ENCODE results near the gene RNF168.

RNF168 gene

GRCh38 chr3:196502775-196503195, 783 bp downstream of the RNF168 start:
- DNase-seq (ENCODE audit: insufficient read length, low spot score): no peak
- TF ChIP-seq CTCF (IDR thresholded peaks at IDR 0.05; ENCODE audit: insufficient read depth, missing control alignments): no peak
- no peak for FAIRE-seq

DNA sequence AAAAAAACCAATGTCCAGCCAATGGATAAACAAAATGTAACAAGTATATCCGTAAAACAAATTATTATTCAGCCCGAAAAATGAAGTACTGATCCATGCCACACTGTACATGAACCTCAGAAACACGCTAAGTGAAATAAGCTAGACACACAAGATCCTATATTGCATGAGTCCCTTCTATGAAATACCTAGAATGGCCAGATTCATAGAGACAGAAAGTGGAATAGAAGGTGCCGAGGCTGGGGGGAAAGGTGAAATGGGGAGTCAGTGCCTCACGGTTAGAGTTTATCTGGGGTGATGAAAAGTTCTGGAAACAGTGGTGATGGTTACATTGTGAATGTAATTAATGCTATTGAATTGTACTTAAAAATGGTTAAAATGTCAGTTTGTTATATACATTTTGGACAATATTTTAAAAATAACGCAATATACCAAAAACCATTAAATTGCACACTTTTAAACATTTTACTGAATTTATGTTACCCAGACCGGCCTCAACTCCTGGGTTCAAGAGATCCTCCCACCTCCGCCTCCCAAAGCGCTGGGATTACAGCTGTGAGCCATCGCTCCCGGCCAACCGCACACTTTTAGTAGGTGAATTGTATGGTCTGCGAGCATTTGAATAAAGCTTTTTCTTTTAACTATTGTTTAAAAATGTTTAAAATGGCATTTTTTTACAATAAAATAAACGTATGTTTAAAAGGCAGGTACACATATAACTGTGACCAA, 2.1 kb downstream of the RNF168 start:
- DNase-seq (ENCODE audit: insufficient read length, low spot score): no peak
- FAIRE-seq: no peak
- no peak for TF ChIP-seq CTCF (IDR thresholded peaks at IDR 0.05; ENCODE audit: insufficient read depth, missing control alignments)

DNA sequence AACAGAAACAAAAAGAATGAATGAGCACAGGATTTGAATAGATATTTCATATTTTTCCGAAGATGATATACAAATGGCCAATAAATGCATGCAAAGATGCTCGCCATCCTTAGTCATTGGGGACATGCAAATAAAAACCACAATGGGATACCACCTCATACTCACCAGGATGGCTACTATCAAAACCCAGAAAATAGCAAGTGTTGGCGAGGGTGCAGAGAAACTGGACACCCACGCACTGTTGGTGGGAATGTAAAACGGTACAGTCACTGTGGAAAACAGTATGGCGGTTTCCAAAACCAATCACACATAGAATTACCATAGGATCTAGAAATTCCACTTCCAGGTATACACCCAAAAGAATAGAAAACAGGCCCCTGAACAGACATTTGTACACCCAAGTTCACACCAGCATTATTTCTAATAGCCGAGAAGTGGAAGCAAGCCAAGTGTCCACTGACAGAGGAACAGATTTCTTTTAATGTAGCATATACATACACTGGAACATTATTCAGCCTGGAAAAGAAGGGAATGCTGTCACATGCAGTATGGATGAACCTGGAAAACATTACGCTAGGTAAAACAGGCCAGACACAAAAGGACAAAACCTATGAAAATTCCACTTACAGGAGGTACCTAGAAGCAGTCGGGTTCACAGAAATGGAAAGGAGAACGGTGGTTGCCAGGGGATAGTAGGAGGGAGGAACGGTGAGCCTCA, 3.6 kb downstream of the RNF168 start:
- no peak for DNase-seq (ENCODE audit: insufficient read length, low spot score)

DNA sequence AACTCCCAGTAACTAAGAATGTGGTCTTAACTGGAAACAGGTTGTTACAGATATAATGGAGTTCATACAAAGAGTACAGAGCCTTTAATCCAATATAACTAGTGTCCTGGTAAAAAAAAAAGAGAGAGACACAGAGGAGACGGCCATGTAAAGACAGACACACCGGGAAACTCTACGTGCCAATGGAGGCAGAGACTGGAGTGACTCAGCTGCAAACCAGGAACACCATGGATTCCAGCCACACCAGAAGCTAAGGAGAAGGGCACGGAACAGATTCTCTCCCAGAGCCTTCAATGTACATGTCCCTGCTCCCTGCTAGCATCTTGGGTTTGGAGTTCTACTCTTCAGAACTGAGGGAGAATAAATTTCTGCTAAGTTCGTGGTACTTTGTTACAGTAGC, 4.5 kb downstream of the RNF168 start:
- no peak for TF ChIP-seq CTCF (IDR thresholded peaks at IDR 0.05; ENCODE audit: insufficient read depth, missing control alignments)
- no peak for FAIRE-seq
- DNase-seq (ENCODE audit: insufficient read length, low spot score): no peak

More for the DNA sequence above, 3.6 kb downstream of the RNF168 start:
- no peak for TF ChIP-seq CTCF (IDR thresholded peaks at IDR 0.05; ENCODE audit: insufficient read depth, missing control alignments)
- FAIRE-seq: no peak

DNA sequence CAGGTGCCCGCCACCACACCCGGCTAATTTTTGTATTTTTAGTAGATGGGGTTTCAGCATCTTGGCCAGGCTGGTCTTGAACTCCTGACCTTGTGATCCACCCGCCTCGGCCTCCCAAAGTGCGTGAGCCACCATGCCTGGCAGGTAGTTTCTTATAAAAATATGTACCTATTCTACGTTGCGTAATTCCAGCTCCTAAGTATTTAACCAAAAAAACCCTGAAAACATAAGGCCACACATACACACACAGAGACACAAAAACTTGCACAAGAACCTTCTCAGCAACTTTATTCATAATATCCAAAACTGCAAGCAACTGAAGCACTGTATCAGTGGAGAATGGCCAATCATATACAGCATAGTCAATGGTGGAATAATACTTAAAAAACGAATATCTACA, 5.3 kb downstream of the RNF168 start:
- FAIRE-seq (no peak), DNase-seq (ENCODE audit: insufficient read length, low spot score) (no peak)
- TF ChIP-seq CTCF (IDR thresholded peaks at IDR 0.05; ENCODE audit: insufficient read depth, missing control alignments): no peak

GRCh38 chr3:196496183-196496582, 7.4 kb downstream of the RNF168 start:
- DNase-seq (ENCODE audit: insufficient read length, low spot score): no peak
- no peak for TF ChIP-seq CTCF (IDR thresholded peaks at IDR 0.05; ENCODE audit: insufficient read depth, missing control alignments)
- FAIRE-seq: no peak

- no peak for DNase-seq (ENCODE audit: insufficient read length, low spot score)
- no peak for FAIRE-seq
- TF ChIP-seq CTCF (IDR thresholded peaks at IDR 0.05; ENCODE audit: insufficient read depth, missing control alignments): no peak
Measured at GRCh38 chr3:196493292-196493691, 10.3 kb downstream of the RNF168 start.
